HG03045 (cell line): ENCODE results near the gene HLA-DPA1.

ENCODE experiments used
- ATAC-seq: cut with Tn5 transposase; IDR thresholded peaks from one replicate; pipeline ENCODE4 v1.9.1; 2021; ENCODE audit warnings: mild to moderate bottlenecking, moderate library complexity; ENCODE audit not compliant: unreplicated experiment

HLA-DPA1 gene

GRCh38 chr6:33018418-33018817, 55.0 kb downstream of the HLA-DPA1 start:
- ATAC-seq = no peak

GRCh38 chr6:33017694-33018353, 55.6 kb downstream of the HLA-DPA1 start:
- no peak for ATAC-seq

- ATAC-seq = no peak
Observed at GRCh38 chr6:33017018-33017417, 56.4 kb downstream of the HLA-DPA1 start.

DNA sequence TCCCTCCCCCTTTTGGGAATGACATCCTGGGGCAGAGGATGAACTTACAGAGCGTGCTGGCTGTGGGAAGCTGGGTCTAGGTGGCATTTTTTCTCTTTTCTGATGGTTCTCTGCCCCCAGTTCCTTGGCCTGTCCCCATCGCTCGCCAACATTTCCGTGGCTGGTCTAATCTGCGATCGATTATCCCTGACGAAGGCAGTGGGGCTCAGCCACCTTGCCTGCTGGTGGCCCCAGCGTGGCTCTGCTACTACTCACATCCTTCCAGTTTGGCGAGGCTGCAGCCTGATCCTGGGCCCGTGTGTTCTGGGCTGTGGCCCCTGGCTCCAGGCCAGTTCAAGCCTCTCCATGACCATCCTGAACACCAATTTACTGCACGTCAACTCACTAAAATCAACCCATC, 57.7 kb downstream of the HLA-DPA1 start:
- ATAC-seq = no peak

GRCh38 chr6:33014841-33015634, 58.4 kb downstream of the HLA-DPA1 start:
- ATAC-seq = no peak
